ENCODE data around the gene DALRD3.

DALRD3 gene, protein sequence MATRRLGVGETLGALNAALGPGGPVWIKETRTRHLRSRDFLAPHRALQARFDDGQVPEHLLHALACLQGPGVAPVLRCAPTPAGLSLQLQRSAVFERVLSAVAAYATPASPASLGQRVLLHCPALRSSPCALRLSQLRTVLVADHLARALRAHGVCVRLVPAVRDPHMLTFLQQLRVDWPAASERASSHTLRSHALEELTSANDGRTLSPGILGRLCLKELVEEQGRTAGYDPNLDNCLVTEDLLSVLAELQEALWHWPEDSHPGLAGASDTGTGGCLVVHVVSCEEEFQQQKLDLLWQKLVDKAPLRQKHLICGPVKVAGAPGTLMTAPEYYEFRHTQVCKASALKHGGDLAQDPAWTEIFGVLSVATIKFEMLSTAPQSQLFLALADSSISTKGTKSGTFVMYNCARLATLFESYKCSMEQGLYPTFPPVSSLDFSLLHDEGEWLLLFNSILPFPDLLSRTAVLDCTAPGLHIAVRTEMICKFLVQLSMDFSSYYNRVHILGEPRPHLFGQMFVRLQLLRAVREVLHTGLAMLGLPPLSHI

DNA sequence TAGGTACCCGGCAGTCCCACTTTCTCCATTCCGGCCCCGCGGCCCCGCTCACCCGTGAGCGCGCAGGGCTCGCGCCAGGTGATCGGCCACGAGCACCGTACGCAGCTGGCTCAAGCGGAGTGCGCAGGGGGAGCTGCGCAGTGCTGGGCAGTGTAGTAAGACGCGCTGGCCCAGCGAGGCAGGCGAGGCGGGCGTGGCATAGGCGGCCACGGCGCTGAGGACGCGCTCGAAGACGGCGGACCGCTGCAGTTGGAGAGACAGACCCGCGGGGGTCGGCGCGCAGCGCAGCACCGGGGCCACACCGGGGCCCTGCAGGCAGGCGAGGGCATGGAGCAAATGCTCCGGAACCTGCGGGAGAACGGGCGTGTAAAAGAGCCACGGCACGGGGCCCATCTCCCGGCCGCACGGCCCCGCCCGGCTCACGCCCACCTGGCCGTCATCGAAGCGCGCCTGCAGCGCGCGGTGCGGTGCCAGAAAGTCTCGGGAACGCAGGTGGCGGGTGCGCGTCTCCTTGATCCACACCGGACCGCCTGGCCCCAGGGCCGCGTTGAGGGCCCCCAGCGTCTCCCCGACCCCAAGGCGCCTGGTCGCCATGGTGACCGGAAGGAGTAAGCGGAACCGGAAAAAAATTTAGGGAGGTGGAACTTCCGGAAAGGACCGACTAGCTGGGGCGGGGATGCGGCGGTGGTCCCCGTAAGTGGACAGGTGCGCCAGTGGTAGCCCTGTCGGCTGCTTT lies at the start of gene DALRD3:
Gene DALRD3 (minus strand): TSS at position 610 of the 736 bp plus-strand sequence. CDS start 16 bp downstream, at position 594.
- intact Hi-C loops (cut with DNase I; ENCODE audit: low total_unique reads): no loop called here
- H3K4me3 ChIP-seq: peak within 1 kb of the TSS; percentile 81 to 92
- H3K27me3 ChIP-seq: no peaks in the 10 kb centered on the region
- peaks cover 19 to 46% (median 28%) of the 10 kb centered on the region in 3 donors for H3K36me3 ChIP-seq
- peak within 1 kb of the TSS; percentile 87 for H3K27ac ChIP-seq
- TF ChIP-seq, protein P1, sequence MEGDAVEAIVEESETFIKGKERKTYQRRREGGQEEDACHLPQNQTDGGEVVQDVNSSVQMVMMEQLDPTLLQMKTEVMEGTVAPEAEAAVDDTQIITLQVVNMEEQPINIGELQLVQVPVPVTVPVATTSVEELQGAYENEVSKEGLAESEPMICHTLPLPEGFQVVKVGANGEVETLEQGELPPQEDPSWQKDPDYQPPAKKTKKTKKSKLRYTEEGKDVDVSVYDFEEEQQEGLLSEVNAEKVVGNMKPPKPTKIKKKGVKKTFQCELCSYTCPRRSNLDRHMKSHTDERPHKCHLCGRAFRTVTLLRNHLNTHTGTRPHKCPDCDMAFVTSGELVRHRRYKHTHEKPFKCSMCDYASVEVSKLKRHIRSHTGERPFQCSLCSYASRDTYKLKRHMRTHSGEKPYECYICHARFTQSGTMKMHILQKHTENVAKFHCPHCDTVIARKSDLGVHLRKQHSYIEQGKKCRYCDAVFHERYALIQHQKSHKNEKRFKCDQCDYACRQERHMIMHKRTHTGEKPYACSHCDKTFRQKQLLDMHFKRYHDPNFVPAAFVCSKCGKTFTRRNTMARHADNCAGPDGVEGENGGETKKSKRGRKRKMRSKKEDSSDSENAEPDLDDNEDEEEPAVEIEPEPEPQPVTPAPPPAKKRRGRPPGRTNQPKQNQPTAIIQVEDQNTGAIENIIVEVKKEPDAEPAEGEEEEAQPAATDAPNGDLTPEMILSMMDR (IDR thresholded peaks at IDR 0.05): no peak
- peaks cover 0 to 45% (median 39%) of the 10 kb centered on the region in 4 donors for H3K4me1 ChIP-seq
- no peaks in the 10 kb centered on the region for H3K9me3 ChIP-seq
- DNase-seq: peak; percentile 68 to 84

DNA sequence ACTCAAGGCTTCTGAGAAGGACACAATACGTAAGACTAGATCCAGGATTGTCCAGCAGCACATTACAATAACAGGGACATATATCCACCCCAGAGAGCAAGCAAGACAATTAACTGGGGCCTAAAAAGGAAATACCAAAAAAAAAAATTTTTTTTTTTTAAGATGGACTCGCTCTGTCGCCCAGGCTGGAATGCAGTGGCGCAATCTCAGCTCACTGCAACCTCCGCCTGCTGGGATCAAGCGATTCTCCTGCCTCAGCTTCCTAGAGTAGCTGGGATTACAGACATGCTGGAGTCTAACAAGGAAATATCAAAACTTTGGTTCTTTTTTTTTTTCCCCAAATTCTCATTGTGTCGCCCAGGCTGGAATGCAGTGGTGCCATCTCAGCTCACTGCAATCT lies 39.6 kb upstream of the DALRD3 start:
- H3K36me3 ChIP-seq: peaks cover 47 to 85% (median 54%) of the 10 kb centered on the region in 3 donors
- DNase-seq: no peak

DNA sequence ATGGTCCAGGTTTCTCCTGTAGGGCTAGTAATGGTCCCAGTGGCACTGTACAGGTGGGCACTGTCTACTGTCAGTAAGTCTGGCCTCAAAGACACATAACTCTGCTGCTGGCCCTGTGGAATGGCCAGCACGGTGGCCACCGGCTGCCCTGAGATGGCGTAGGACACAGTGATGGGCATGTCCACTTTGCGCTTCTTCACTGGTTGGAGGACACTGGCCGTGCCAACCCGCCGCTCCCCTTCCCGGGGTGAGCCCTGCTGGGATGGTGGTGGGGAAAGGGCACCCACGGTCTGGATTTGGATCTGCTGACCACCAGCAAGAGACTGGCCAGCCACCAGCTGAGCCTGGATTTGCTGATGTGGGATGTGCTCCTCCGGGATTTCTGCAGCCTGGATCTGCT lies 38.9 kb upstream of the DALRD3 start:
- H3K4me1 ChIP-seq: no peaks in the 10 kb centered on the region
- no peaks in the 10 kb centered on the region for H3K9me3 ChIP-seq
- TF ChIP-seq, protein P1 (IDR thresholded peaks at IDR 0.05): no peak
- H3K4me3 ChIP-seq: no peak overlapping the region
- peaks cover 51 to 85% (median 57%) of the 10 kb centered on the region in 3 donors for H3K36me3 ChIP-seq
- intact Hi-C loops (cut with DNase I; ENCODE audit: low total_unique reads): no loop called here
- no peak for DNase-seq
- no peak overlapping the region for H3K27ac ChIP-seq
- no peaks in the 10 kb centered on the region for H3K27me3 ChIP-seq

More for the DNA sequence above, 39.6 kb upstream of the DALRD3 start:
- TF ChIP-seq, protein P1 (IDR thresholded peaks at IDR 0.05): no peak
- intact Hi-C loops (cut with DNase I; ENCODE audit: low total_unique reads): no loop called here
- Histone ChIP-seq H3K4me1 (no peaks in the 10 kb centered on the region), H3K9me3 (no peaks in the 10 kb centered on the region), H3K27me3 (no peaks in the 10 kb centered on the region), H3K27ac (no peak overlapping the region), H3K4me3 (no peak overlapping the region)

DNA sequence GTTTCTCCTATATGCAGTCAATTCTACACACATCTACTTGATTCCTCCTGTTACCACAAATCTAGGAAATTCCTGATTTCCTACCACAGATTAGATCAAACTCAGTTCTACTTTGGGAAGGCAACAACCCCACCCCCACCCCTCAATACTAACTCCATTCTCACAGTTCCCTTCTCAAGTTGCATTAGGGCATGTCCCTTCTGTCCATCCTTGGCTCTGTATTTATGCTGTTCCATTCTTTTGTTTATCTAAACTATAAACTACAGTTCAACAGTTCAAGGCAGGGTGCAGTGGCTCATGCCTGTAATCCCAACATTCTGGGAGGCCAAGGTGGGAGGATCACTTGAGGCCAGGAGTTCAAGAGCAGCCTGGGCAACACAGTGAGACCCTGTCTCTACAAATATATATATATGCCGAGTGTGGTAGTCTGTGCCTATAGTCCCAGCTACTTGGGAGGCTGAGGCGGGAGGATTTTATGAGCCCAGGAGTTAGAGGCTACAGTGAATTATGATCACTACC lies 36.0 kb upstream of the DALRD3 start:
- Histone ChIP-seq H3K4me1 (no peaks in the 10 kb centered on the region), H3K4me3 (no peak overlapping the region), H3K9me3 (no peaks in the 10 kb centered on the region), H3K27me3 (no peaks in the 10 kb centered on the region), H3K27ac (no peak overlapping the region), H3K36me3 (peaks cover 54 to 83% (median 77%) of the 10 kb centered on the region in 3 donors)
- DNase-seq: no peak
- TF ChIP-seq, protein P1 (IDR thresholded peaks at IDR 0.05): no peak
- intact Hi-C loops (cut with DNase I; ENCODE audit: low total_unique reads): no loop called here

DNA sequence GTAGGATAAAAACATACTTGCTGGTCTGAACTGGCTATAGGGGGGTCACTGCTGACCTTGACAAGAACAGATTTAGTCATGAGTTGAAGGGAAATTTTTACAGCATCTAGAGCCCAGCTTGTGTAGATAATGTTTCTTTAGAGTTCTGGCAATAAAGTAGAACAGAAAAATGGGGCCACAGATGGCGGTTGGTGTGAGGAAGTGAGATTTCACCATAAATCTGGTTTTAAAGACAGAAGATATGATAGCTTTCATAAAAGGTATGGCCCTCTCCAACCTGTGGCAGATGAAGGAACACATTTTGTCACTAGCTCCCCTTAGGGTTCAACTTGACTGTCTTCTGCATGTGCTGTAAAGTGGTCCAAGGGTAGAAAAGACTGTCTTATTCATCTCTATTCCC lies 35.2 kb upstream of the DALRD3 start:
- TF ChIP-seq, protein P1 (IDR thresholded peaks at IDR 0.05): no peak
- Histone ChIP-seq H3K27ac (no peak overlapping the region), H3K4me1 (no peaks in the 10 kb centered on the region), H3K36me3 (peaks cover 54 to 81% (median 73%) of the 10 kb centered on the region in 3 donors), H3K27me3 (no peaks in the 10 kb centered on the region), H3K9me3 (no peaks in the 10 kb centered on the region), H3K4me3 (no peak overlapping the region)
- intact Hi-C loops (cut with DNase I; ENCODE audit: low total_unique reads): no loop called here
- DNase-seq: no peak

Data from tibial artery (tissue), 4 donors.